Parathyroid adenoma (tissue), 2 donors: ENCODE data around the gene IP6K1.

Source experiments
- H2AFZ ChIP-seq: fragments of 300-600 bp; sonication (generic); one replicate; pipeline ENCODE4 v1.7.0; 2017; ENCODE audit warnings: antibody characterized with exemption, mild to moderate bottlenecking
- H3K27ac ChIP-seq: fragments of 300-600 bp; sonication (generic); one replicate; pipeline ENCODE4 v1.7.0; 2017
- H3K27me3 ChIP-seq: fragments of 300-600 bp; sonication (generic); one replicate; pipeline ENCODE4 v1.7.0; 2017; ENCODE audit warnings: low read length; ENCODE audit not compliant: control insufficient read depth, insufficient read depth
- H3K36me3 ChIP-seq: fragments of 300-600 bp; sonication (generic); one replicate; pipeline ENCODE4 v1.7.0; 2017; ENCODE audit warnings: low read length; ENCODE audit not compliant: control insufficient read depth, insufficient read depth
- H3K4me1 ChIP-seq: fragments of 300-600 bp; sonication (generic); one replicate; pipeline ENCODE4 v1.7.0; 2017; ENCODE audit warnings: control low read depth
- H3K4me2 ChIP-seq: fragments of 300-600 bp; sonication (generic); one replicate; pipeline ENCODE4 v1.7.0; 2017; ENCODE audit warnings: low read length
- H3K4me3 ChIP-seq: fragments of 300-600 bp; sonication (generic); one replicate; pipeline ENCODE4 v1.7.0; 2017; ENCODE audit warnings: low read depth, low read length
- H3K79me2 ChIP-seq: fragments of 300-600 bp; sonication (generic); one replicate; pipeline ENCODE4 v1.7.0; 2017; ENCODE audit warnings: control low read depth
- H3K9ac ChIP-seq: fragments of 300-600 bp; sonication (generic); one replicate; pipeline ENCODE4 v1.7.0; 2017; ENCODE audit warnings: mild to moderate bottlenecking
- H3K9me3 ChIP-seq: fragments of 300-600 bp; sonication (generic); one replicate; pipeline ENCODE4 v1.7.0; 2017; ENCODE audit warnings: low read length; ENCODE audit not compliant: control insufficient read depth
- TF ChIP-seq, protein P1 (sequence below): fragments of 300-600 bp; sonication (generic); IDR thresholded peaks from one replicate; pipeline ENCODE4 v1.7.0; 2017; ENCODE audit warnings: antibody characterized with exemption, mild to moderate bottlenecking
- donor health status: primary hyperparathyroidism.

IP6K1 gene

DNA sequence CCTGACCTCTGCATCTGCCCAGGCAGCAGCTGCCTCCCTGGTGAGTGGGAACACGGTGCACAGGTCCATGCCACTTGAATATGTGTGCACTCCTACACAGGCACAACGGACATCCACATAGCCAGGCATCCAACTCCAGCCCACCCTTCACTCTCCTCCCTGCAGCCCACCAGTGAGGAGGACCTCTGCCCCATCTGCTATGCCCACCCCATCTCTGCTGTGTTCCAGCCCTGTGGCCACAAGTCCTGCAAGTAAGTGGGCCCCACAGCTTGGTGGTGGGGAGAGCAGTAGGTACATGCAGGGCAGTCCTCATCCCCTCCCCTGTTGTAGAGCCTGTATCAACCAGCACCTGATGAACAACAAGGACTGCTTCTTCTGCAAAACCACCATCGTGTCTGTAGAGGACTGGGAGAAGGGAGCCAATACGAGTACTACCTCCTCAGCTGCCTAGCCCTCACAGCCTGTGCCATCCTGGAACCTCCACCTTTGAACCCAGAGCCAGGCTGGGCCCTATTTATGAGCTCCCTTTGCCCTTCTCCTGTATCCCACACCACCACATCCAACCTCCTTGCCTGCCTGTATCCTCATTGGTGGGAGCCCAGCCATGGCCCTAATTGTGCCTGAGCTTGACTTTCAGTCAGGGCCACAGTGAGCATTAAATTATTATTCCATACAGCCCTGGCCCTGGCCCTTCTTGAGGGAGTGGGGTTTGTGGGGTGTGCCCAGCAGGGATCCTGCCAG lies 65.3 kb downstream of the IP6K1 start:
- Histone ChIP-seq H3K27me3 (no peaks in the 10 kb centered on the region), H3K9me3 (no peaks in the 10 kb centered on the region), H3K4me2 (no peak overlapping the region), H3K4me1 (peaks cover 13% of the 10 kb centered on the region), H3K79me2 (no peaks in the 10 kb centered on the region), H3K4me3 (no peak overlapping the region), H3K9ac (no peak overlapping the region), H3K27ac (no peak overlapping the region), H3K36me3 (no peaks in the 10 kb centered on the region), H2AFZ (no peak overlapping the region)
- TF ChIP-seq, protein P1, sequence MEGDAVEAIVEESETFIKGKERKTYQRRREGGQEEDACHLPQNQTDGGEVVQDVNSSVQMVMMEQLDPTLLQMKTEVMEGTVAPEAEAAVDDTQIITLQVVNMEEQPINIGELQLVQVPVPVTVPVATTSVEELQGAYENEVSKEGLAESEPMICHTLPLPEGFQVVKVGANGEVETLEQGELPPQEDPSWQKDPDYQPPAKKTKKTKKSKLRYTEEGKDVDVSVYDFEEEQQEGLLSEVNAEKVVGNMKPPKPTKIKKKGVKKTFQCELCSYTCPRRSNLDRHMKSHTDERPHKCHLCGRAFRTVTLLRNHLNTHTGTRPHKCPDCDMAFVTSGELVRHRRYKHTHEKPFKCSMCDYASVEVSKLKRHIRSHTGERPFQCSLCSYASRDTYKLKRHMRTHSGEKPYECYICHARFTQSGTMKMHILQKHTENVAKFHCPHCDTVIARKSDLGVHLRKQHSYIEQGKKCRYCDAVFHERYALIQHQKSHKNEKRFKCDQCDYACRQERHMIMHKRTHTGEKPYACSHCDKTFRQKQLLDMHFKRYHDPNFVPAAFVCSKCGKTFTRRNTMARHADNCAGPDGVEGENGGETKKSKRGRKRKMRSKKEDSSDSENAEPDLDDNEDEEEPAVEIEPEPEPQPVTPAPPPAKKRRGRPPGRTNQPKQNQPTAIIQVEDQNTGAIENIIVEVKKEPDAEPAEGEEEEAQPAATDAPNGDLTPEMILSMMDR: no peak

DNA sequence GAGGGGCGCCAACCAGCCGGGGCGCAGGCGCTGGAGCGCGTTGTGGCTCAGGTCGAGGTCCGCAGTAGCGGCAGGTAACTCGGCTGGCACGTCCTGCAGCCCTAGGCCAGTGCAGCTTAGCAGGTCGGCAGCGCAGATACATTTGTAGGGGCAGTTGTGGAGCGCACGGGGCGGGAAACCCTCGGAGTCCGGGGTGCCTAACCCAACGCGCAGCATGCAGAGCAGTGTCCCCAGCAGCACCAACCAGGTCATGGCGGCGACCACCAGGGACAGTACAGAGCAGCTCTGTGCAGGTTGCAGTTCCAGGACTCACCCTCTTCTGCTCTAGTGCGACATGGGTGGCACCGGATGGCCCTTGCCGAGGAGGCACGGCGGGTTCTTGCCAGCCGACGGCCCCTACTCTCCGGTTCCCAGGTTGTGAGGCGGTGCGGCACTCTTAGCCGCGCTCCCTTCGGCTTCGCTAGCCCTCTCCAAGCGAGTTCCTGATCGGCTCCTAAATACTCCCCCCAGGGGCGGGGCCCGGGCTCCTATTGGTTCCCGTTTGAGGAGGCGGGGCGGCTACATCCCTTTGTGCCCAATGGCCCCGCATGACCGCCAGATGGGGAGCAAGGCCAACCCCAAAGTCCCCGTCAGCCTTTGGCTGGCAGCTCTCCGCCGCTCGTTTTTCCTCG lies 67.0 kb downstream of the IP6K1 start, which contains the start of gene AMIGO3:
Gene AMIGO3, minus strand, starts transcription at position 471 of the 671 bp plus-strand sequence. Its CDS starts 219 bp downstream, at position 252.
- TF ChIP-seq, protein P1: peak; percentile 40
- Histone ChIP-seq H3K27me3 (no peaks in the 10 kb centered on the region), H3K36me3 (no peaks in the 10 kb centered on the region), H3K9ac (no peak within 1 kb of the TSS), H2AFZ (peak within 1 kb of the TSS; percentile 67), H3K4me1 (peaks cover 19% of the 10 kb centered on the region), H3K4me3 (peak within 1 kb of the TSS; percentile 36), H3K9me3 (no peaks in the 10 kb centered on the region), H3K27ac (peak within 1 kb of the TSS; percentile 3), H3K79me2 (no peaks in the 10 kb centered on the region), H3K4me2 (peak within 1 kb of the TSS; percentile 44)

DNA sequence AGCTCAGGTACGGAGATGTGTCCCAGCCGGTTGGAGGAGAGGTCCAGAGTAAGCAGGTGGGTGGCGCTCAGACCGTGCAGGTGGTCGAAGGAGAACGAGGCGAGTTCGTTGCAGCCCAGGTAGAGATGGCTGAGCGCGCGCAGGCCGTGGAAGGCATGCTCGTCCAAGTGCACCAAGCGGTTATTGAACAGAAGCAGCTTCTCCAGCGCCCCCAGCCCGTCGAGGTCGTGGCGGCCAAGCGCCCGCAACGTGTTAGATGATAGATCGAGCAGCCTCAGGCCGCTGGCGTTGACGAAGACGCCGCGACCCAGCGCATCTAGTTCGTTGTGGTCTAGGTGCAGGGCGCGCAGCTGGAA lies 67.5 kb downstream of the IP6K1 start:
- Histone ChIP-seq H3K79me2 (no peaks in the 10 kb centered on the region), H3K4me1 (peaks cover 19% of the 10 kb centered on the region), H2AFZ (no peak overlapping the region), H3K9me3 (no peaks in the 10 kb centered on the region), H3K36me3 (no peaks in the 10 kb centered on the region), H3K9ac (no peak overlapping the region), H3K4me2 (peak overlapping the region; percentile 44), H3K27me3 (no peaks in the 10 kb centered on the region), H3K4me3 (peak overlapping the region; percentile 36), H3K27ac (no peak overlapping the region)
- TF ChIP-seq, protein P1: no peak

- Histone ChIP-seq H3K27ac (no peak overlapping the region), H3K79me2 (no peaks in the 10 kb centered on the region), H2AFZ (no peak overlapping the region), H3K27me3 (no peaks in the 10 kb centered on the region), H3K9ac (no peak overlapping the region), H3K36me3 (no peaks in the 10 kb centered on the region), H3K9me3 (no peaks in the 10 kb centered on the region), H3K4me2 (no peak overlapping the region), H3K4me3 (no peak overlapping the region), H3K4me1 (peaks cover 19% of the 10 kb centered on the region)
- TF ChIP-seq, protein P1: no peak
These were observed 68.1 kb downstream of the IP6K1 start for GRCh38 chr3:49717959-49718857.
